Transverse colon (tissue), 4 donors: ENCODE results near the gene SOX5. TPM values are rescaled to one million over a fixed set of nuclear protein-coding genes. Genes with fewer than 3 reads are reported as not detected.

Experiments
- DNase-seq: peaks from one replicate; pipeline ENCODE4 v3.0.0-alpha.2; 2019
- H3K27ac ChIP-seq, 4 donors: fragments of 200-600 bp; sonication (generic); 2 replicates each; pipeline ENCODE4 v1.5.1; 2016 to 2018; ENCODE audit warnings: inconsistent platforms in 4 of 4
- H3K27me3 ChIP-seq: fragments of 200-600 bp; sonication (generic); 2 replicates; pipeline ENCODE4 v1.5.1; 2017; ENCODE audit warnings: inconsistent platforms
- H3K36me3 ChIP-seq, 4 donors: fragments of 200-600 bp; sonication (generic); 2 replicates each; pipeline ENCODE4 v1.5.1; 2017 to 2019; ENCODE audit warnings: inconsistent platforms in 4 of 4
- H3K4me1 ChIP-seq, 4 donors: fragments of 200-600 bp; sonication (generic); 2 replicates each; pipeline ENCODE4 v1.5.1; 2017 to 2020; ENCODE audit warnings: inconsistent platforms in 4 of 4
- H3K4me3 ChIP-seq, 4 donors: fragments of 200-600 bp; sonication (generic); 1 replicate in 1 of 4; 2 replicates in 3 of 4; pipeline versions ENCODE4 v1.5.1 to v1.6.1; 2017 to 2019; ENCODE audit warnings: inconsistent platforms in 4 of 4
- H3K9me3 ChIP-seq, 2 donors: fragments of 200-600 bp; sonication (generic); 2 replicates each; pipeline ENCODE4 v1.5.1; 2017 to 2019; ENCODE audit warnings: inconsistent platforms in 2 of 2
- CTCF ChIP-seq, 5 experiments: fragments of 200-600 bp in 3 of 5; fragments of 450-650 bp in 2 of 5; sonication (generic) in 3 of 5; IDR thresholded peaks; 1 replicate in 2 of 5; 2 replicates in 3 of 5; pipeline ENCODE4 v1.5.1; 2016 to 2017; ENCODE audit warnings: antibody characterized with exemption in 5 of 5, inconsistent platforms in 3 of 5, mild to moderate bottlenecking in 2 of 5, moderate library complexity in 1 of 5
- EP300 ChIP-seq: sonication (generic); formaldehyde crosslinking; IDR thresholded peaks from one replicate; pipeline ENCODE4 v1.6.1; 2017; ENCODE audit warnings: antibody characterized with exemption, low read depth
- POLR2A ChIP-seq: fragments of 450-650 bp; IDR thresholded peaks from one replicate; pipeline ENCODE4 v1.6.1; 2016; ENCODE audit warnings: antibody characterized with exemption, mild to moderate bottlenecking, moderate library complexity
- POLR2AphosphoS5 ChIP-seq, 3 donors: sonication (generic); formaldehyde crosslinking; IDR thresholded peaks; one replicate each; pipeline ENCODE4 v1.6.1; 2016; ENCODE audit warnings: antibody characterized with exemption in 3 of 3
- WGBS, 2 donors: methylation state at CpG; one replicate each; pipeline ENCODE4 v1.1.5; 2018; ENCODE audit warnings: low coverage in 1 of 2; 5-methylcytosine and 5-hydroxymethylcytosine counted together
- in situ Hi-C, 4 donors: fragments of 200-750 bp; cut with MboI; loops; one replicate each; pipeline versions ENCODE4 v1.15.0 to v1.15.1; 2017; ENCODE audit warnings: low sequenced_read_pairs in 3 of 4, low pct_ligation_motif_present in 1 of 4, low pct_unique_long_range_greater_than_20kb in 1 of 4
- intact Hi-C: fragments of 100-400 bp; cut with DNase I; formaldehyde crosslinking; loops from one replicate; pipeline ENCODE4 v1.15.1; 2023; ENCODE audit warnings: low total_unique reads
- total RNA-seq, 4 donors: library from RNA; depleted of rRNA; stranded (reverse); fragments of >200 nt; gene quantifications; one replicate each; pipeline ENCODE4 v1.1.0, GENCODE V29; 2016

The SOX5 gene
- total RNA-seq, 4 donors from 2014 or later: 1.00 to 9.8 (median 3.2) TPM

DNA sequence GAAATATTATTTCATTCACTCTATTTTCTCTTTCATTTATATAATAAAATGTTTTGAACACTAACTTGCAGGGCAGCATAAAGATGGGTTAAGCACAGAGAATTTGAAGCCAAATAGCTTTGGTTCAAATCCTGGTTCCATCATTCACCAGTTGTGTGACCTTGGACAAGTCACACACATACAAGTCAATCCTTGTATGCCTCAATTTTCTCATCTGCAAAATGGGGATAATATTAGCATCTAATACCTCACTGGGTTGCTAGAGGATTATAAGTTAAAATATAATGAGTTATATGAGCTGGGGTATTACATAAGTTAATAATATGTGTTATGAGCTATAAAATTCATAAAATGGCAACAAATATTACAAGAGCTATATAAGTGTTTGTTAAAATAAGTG lies 94.9 kb downstream of the SOX5 start:
- DNase-seq: no peak
- no peak for TF ChIP-seq CTCF (IDR thresholded peaks at IDR 0.05)
- no peak for TF ChIP-seq POLR2AphosphoS5 (IDR thresholded peaks at IDR 0.05)
- TF ChIP-seq POLR2A: no peak
- no peak for TF ChIP-seq EP300
- no peaks in the 10 kb centered on the region for H3K27me3 ChIP-seq
- H3K4me1 ChIP-seq: no peaks in the 10 kb centered on the region
- intact Hi-C loops (no loop called here), in situ Hi-C loops (no loop called here)
- H3K27ac ChIP-seq: no peak overlapping the region
- H3K4me3 ChIP-seq: no peak overlapping the region
- H3K36me3 ChIP-seq: no peaks in the 10 kb centered on the region
- no peaks in the 10 kb centered on the region for H3K9me3 ChIP-seq

DNA sequence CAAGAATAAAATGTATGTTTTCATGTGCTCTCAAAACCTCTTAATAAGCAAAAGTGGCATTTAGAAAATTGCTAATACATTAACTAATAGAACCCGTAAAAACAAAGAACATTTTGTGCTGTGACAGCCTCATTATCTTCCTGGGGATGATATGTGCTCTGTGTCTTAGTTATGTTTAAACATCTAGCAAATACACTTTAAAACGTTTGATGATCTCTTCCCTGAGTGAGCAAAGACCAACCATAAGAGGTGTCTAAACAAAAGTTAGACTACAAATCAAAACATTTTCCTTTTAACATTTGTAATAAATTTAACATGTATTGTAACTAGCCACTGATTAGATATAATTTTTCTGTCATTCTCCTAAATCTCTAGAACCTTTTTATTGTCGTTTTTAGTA lies 95.8 kb downstream of the SOX5 start:
- WGBS, 2 donors: 55 to 58% methylated on average over 3 of the region's 3 CpGs
- Histone ChIP-seq H3K36me3 (no peaks in the 10 kb centered on the region), H3K27me3 (no peaks in the 10 kb centered on the region), H3K27ac (no peak overlapping the region), H3K9me3 (no peaks in the 10 kb centered on the region), H3K4me3 (no peak overlapping the region), H3K4me1 (no peaks in the 10 kb centered on the region)
- intact Hi-C loops (no loop called here), in situ Hi-C loops (no loop called here)
- no peak for TF ChIP-seq POLR2A
- no peak for TF ChIP-seq EP300
- no peak for TF ChIP-seq POLR2AphosphoS5 (IDR thresholded peaks at IDR 0.05)
- no peak for TF ChIP-seq CTCF (IDR thresholded peaks at IDR 0.05)
- DNase-seq: no peak

- H3K36me3 ChIP-seq: no peaks in the 10 kb centered on the region
- H3K9me3 ChIP-seq: no peaks in the 10 kb centered on the region
- intact Hi-C loops (no loop called here), in situ Hi-C loops (no loop called here)
- no peak overlapping the region for H3K4me3 ChIP-seq
- H3K27me3 ChIP-seq: no peaks in the 10 kb centered on the region
- no peak for TF ChIP-seq POLR2AphosphoS5 (IDR thresholded peaks at IDR 0.05)
- TF ChIP-seq CTCF (IDR thresholded peaks at IDR 0.05): no peak
- no peak for TF ChIP-seq POLR2A
- no peak for TF ChIP-seq EP300
- H3K27ac ChIP-seq: no peak overlapping the region
- H3K4me1 ChIP-seq: no peaks in the 10 kb centered on the region
- WGBS, 2 donors: 94 to 100% methylated on average over 2 of the region's 2 CpGs
- DNase-seq: no peak
These were observed 97.9 kb downstream of the SOX5 start for GRCh38 chr12:23851602-23852001.

DNA sequence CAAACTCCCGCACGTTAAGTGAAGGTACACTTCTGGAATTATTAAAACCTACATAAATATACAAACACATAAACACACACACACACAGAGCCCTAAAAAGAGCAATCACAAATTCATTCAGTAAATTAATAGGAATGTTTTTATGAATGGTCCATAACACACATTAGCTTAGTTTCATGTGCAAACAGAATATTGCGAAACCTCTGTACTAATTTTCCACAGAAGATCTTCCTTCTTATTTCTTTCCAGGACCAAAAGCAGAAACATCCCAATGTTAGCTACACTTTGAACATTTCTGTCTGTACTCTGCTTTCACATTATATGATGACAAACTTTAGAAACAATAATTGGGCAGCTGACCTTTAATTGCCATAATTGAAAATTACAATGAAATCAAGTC lies 101.6 kb downstream of the SOX5 start:
- H3K4me1 ChIP-seq: no peaks in the 10 kb centered on the region

More for the DNA sequence above, 101.6 kb downstream of the SOX5 start:
- in situ Hi-C loops (no loop called here), intact Hi-C loops (loop anchor here (5.0 kb wide), 1 partner anchor 1029 kb away; no protein-coding TSS in a partner anchor)
- 81 to 87% methylated on average over 3 of the region's 3 CpGs for WGBS, 2 donors
- H3K9me3 ChIP-seq: no peaks in the 10 kb centered on the region
- no peak for DNase-seq
- no peak overlapping the region for H3K4me3 ChIP-seq
- no peak for TF ChIP-seq EP300
- TF ChIP-seq CTCF (IDR thresholded peaks at IDR 0.05): no peak
- no peak for TF ChIP-seq POLR2AphosphoS5 (IDR thresholded peaks at IDR 0.05)
- no peak for TF ChIP-seq POLR2A
- H3K36me3 ChIP-seq: no peaks in the 10 kb centered on the region
- no peaks in the 10 kb centered on the region for H3K27me3 ChIP-seq
- no peak overlapping the region for H3K27ac ChIP-seq
